ENCODE measurements around the gene LEPR. TPM values are rescaled to one million over a fixed set of nuclear protein-coding genes. Genes with fewer than 3 reads are reported as not detected.

The LEPR gene
- polyA plus RNA-seq, 2 of the 4 experiments (the other 2 are of a cell fraction): 3.1 to 6.5 TPM

DNA sequence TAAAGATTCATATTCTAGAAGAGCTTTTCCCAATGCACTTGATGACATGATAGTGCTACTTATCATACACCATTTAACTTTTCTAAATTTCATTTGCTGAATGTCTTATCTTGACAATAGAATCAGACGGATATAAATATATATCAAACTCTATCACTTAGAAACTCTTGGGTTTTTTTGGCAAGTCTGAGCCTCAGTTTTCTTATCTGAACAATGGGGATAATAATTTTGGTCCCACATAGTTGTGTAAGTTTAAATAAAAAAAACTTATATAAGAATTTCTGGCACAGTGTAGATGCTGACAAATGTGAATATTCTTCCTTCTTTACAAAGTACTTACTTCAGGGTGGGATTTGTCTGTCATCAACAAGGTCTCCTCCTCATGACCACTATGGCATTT, 21.5 kb upstream of the LEPR start (continued):
- TF ChIP-seq, protein P1, sequence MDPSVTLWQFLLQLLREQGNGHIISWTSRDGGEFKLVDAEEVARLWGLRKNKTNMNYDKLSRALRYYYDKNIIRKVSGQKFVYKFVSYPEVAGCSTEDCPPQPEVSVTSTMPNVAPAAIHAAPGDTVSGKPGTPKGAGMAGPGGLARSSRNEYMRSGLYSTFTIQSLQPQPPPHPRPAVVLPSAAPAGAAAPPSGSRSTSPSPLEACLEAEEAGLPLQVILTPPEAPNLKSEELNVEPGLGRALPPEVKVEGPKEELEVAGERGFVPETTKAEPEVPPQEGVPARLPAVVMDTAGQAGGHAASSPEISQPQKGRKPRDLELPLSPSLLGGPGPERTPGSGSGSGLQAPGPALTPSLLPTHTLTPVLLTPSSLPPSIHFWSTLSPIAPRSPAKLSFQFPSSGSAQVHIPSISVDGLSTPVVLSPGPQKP (IDR thresholded peaks at IDR 0.05; ENCODE audit: low read depth, low read length): no peak
- TF ChIP-seq ESRRA (IDR thresholded peaks at IDR 0.05; ENCODE audit: borderline replicate concordance, low read length): no peak
- no peak for TF ChIP-seq CHD4 (IDR thresholded peaks at IDR 0.05; ENCODE audit: borderline replicate concordance)
- TF ChIP-seq HEYL (CRISPR knock-in tag; IDR thresholded peaks at IDR 0.05): no peak
- TF ChIP-seq EHMT2 (IDR thresholded peaks at IDR 0.05; ENCODE audit: low read depth): no peak
- TF ChIP-seq, protein P2, sequence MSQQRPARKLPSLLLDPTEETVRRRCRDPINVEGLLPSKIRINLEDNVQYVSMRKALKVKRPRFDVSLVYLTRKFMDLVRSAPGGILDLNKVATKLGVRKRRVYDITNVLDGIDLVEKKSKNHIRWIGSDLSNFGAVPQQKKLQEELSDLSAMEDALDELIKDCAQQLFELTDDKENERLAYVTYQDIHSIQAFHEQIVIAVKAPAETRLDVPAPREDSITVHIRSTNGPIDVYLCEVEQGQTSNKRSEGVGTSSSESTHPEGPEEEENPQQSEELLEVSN (IDR thresholded peaks at IDR 0.05; ENCODE audit: borderline replicate concordance, low read depth): no peak
- TF ChIP-seq EP300 (IDR thresholded peaks at IDR 0.05): no peak
- TF ChIP-seq SREBF2 (IDR thresholded peaks at IDR 0.05): no peak
- TF ChIP-seq FOXS1 (CRISPR knock-in tag; IDR thresholded peaks at IDR 0.05): no peak
- TF ChIP-seq CHD2 (IDR thresholded peaks at IDR 0.05; ENCODE audit: low read length, partially characterized antibody): no peak
- no peak for TF ChIP-seq GATA3 (IDR thresholded peaks at IDR 0.05; ENCODE audit: borderline replicate concordance)

DNA sequence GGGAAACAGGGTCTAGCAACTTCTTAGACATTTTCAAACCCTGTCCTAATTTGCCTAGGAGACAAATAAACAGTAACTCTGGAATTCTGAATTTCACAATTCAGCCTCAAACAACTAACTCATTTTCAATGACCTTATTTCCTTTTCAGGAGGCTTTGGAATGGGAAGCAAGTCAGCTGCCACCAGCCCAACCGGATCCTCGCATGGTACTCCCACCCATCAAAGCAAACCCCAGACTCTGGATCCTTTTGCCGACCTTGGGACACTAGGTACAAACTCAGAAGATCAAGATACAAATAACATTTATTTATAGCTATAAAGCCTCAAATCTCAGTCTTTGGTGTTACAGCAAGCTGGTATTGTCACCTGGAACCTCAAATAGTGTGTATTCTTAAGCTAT, 18.9 kb upstream of the LEPR start:
- WGBS (ENCODE audit: missing lambda C conversion rate): 98% methylated on average over 3 of the region's 3 CpGs
- FAIRE-seq: no peak
- POLR2A ChIA-PET: no interaction called here
- no peak for DNase-seq (ENCODE audit: low read depth in 1 of 2, low spot score in 1 of 2)
- Histone ChIP-seq H3K4me2 (no peak overlapping the region), H3K27ac (no peak overlapping the region), H3K9me3 (no peaks in the 10 kb centered on the region), H3K4me3 (no peak overlapping the region), H3K4me1 (no peaks in the 10 kb centered on the region)
- TF ChIP-seq CEBPB (IDR thresholded peaks at IDR 0.05): no peak
- TF ChIP-seq FOSB (CRISPR knock-in tag; IDR thresholded peaks at IDR 0.05): no peak
- TF ChIP-seq HDAC2 (IDR thresholded peaks at IDR 0.05): no peak
- no peak for TF ChIP-seq HOXB5 (CRISPR knock-in tag; IDR thresholded peaks at IDR 0.05)
- TF ChIP-seq KDM5A (IDR thresholded peaks at IDR 0.05): no peak
- TF ChIP-seq POLR2AphosphoS2 (conservative IDR thresholded peaks at IDR 0.05; ENCODE audit: low read length): no peak
- TF ChIP-seq, protein P3, sequence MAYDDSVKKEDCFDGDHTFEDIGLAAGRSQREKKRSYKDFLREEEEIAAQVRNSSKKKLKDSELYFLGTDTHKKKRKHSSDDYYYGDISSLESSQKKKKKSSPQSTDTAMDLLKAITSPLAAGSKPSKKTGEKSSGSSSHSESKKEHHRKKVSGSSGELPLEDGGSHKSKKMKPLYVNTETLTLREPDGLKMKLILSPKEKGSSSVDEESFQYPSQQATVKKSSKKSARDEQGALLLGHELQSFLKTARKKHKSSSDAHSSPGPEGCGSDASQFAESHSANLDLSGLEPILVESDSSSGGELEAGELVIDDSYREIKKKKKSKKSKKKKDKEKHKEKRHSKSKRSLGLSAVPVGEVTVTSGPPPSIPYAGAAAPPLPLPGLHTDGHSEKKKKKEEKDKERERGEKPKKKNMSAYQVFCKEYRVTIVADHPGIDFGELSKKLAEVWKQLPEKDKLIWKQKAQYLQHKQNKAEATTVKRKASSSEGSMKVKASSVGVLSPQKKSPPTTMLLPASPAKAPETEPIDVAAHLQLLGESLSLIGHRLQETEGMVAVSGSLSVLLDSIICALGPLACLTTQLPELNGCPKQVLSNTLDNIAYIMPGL (CRISPR knock-in tag; IDR thresholded peaks at IDR 0.05; ENCODE audit: borderline replicate concordance): no peak
- no peak for TF ChIP-seq ZSCAN20 (CRISPR knock-in tag; IDR thresholded peaks at IDR 0.05)
- TF ChIP-seq, protein P4, sequence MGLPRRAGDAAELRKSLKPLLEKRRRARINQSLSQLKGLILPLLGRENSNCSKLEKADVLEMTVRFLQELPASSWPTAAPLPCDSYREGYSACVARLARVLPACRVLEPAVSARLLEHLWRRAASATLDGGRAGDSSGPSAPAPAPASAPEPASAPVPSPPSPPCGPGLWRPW (IDR thresholded peaks at IDR 0.05): no peak
- TF ChIP-seq POLR2A (IDR thresholded peaks at IDR 0.05; ENCODE audit: low read length): no peak
- no peak for TF ChIP-seq MAZ (IDR thresholded peaks at IDR 0.05; ENCODE audit: borderline replicate concordance, low read depth, low read length)
- CTCF ChIA-PET: no interaction called here
- ATAC-seq: no peak

DNA sequence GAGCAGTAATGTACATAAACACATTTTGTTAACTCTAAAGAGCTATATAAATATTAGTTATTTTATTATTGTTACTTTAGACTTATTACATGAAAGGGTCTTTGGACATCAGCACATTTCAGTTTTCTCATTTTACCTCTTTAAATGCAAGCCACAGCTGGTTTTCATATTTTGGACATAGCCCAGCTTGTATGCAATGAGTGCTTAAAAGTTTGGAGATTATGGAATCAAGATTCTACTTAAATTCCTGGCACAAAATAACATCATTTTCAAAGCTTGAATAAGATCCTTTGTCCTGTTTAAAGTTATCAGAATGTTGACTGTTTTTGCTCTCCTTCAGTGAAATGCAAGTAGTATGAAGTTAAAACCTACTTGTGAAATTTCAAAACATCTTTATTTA, 15.5 kb upstream of the LEPR start:
- TF ChIP-seq GATA3 (IDR thresholded peaks at IDR 0.05; ENCODE audit: borderline replicate concordance): no peak
- TF ChIP-seq MAFK (IDR thresholded peaks at IDR 0.05; ENCODE audit: partially characterized antibody): no peak
- TF ChIP-seq BHLHE40 (IDR thresholded peaks at IDR 0.05; ENCODE audit: low read depth, low read length): no peak
- no peak for TF ChIP-seq HOXB5 (CRISPR knock-in tag; IDR thresholded peaks at IDR 0.05)
- ChIA-PET POLR2A (no interaction called here), CTCF (interaction anchor here (1.4 kb wide), 1 partner anchor 11 kb away, joined by 3 read pairs; no protein-coding TSS in a partner anchor)
- peaks cover 4% of the 10 kb centered on the region; the same call in 1 of the 3 replicates for H3K4me1 ChIP-seq
- H3K4me2 ChIP-seq: no peak overlapping the region
- no peaks in the 10 kb centered on the region for H3K9me3 ChIP-seq
- DNase-seq (ENCODE audit: low read depth in 1 of 2, low spot score in 1 of 2) (no peak), FAIRE-seq (no peak), ATAC-seq (no peak)
- no peak overlapping the region for H3K27ac ChIP-seq
- no peak overlapping the region for H3K4me3 ChIP-seq

Data from A549 (cell line).